Measurements from ENCODE around the gene FBXL7. TPM values are rescaled to one million over a fixed set of nuclear protein-coding genes. Genes with fewer than 3 reads are reported as not detected.

The FBXL7 gene
- total RNA-seq, 2 experiments from 2014 or later = not detected

GRCh38 chr5:15502208-15502607 is 2.2 kb downstream of the FBXL7 start:
- Mint-ChIP-seq H3K4me1 (ENCODE audit: low read depth) (no peaks in the 10 kb centered on the region), H3K27ac (no peak overlapping the region), H3K36me3 (ENCODE audit: low read depth) (no peaks in the 10 kb centered on the region), H3K4me3 (no peak overlapping the region), H3K9me3 (peaks cover 3% of the 10 kb centered on the region), H3K27me3 (peaks cover 45% of the 10 kb centered on the region)
- Histone ChIP-seq H3K9me3 (ENCODE audit: control insufficient read depth in 1 of 2, insufficient read depth in 1 of 2, low read length in 2 of 2) (peaks cover 0 to 13% of the 10 kb centered on the region in 2 experiments), H3K27ac (ENCODE audit: low read depth in 1 of 2, low read length in 2 of 2) (no peak overlapping the region), H3K36me3 (ENCODE audit: insufficient read depth, low read length) (no peaks in the 10 kb centered on the region), H3K4me1 (ENCODE audit: insufficient read depth, low read length) (no peaks in the 10 kb centered on the region), H3K27me3 (ENCODE audit: control insufficient read depth in 1 of 2, insufficient read depth in 2 of 2, low read length in 2 of 2) (peaks cover 18 to 26% of the 10 kb centered on the region in 2 experiments), H3K4me3 (ENCODE audit: low read length) (no peak overlapping the region)
- ChIA-PET POLR2A (no interaction called here), CTCF (no interaction called here)
- TF ChIP-seq, protein P1, sequence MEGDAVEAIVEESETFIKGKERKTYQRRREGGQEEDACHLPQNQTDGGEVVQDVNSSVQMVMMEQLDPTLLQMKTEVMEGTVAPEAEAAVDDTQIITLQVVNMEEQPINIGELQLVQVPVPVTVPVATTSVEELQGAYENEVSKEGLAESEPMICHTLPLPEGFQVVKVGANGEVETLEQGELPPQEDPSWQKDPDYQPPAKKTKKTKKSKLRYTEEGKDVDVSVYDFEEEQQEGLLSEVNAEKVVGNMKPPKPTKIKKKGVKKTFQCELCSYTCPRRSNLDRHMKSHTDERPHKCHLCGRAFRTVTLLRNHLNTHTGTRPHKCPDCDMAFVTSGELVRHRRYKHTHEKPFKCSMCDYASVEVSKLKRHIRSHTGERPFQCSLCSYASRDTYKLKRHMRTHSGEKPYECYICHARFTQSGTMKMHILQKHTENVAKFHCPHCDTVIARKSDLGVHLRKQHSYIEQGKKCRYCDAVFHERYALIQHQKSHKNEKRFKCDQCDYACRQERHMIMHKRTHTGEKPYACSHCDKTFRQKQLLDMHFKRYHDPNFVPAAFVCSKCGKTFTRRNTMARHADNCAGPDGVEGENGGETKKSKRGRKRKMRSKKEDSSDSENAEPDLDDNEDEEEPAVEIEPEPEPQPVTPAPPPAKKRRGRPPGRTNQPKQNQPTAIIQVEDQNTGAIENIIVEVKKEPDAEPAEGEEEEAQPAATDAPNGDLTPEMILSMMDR (IDR thresholded peaks at IDR 0.05) = no peak
- intact Hi-C loops (cut with DNase I, micrococcal nuclease) = no loop called here
- ATAC-seq (ENCODE audit: poor library complexity) (no peak), DNase-seq (no peak)

- no peaks in the 10 kb centered on the region for H3K4me1 Mint-ChIP-seq (ENCODE audit: low read depth)
- ChIA-PET CTCF (no interaction called here), POLR2A (no interaction called here)
- Histone ChIP-seq H3K27ac (ENCODE audit: low read depth in 1 of 2, low read length in 2 of 2) (no peak overlapping the region), H3K9me3 (ENCODE audit: control insufficient read depth in 1 of 2, insufficient read depth in 1 of 2, low read length in 2 of 2) (no peaks in the 10 kb centered on the region), H3K4me3 (ENCODE audit: low read length) (no peak overlapping the region), H3K36me3 (ENCODE audit: insufficient read depth, low read length) (no peaks in the 10 kb centered on the region), H3K27me3 (ENCODE audit: control insufficient read depth in 1 of 2, insufficient read depth in 2 of 2, low read length in 2 of 2) (peaks cover 0 to 5% of the 10 kb centered on the region in 2 experiments), H3K4me1 (ENCODE audit: insufficient read depth, low read length) (no peaks in the 10 kb centered on the region)
- H3K4me3 Mint-ChIP-seq = no peak overlapping the region
- no peak overlapping the region for H3K27ac Mint-ChIP-seq
- peaks cover 5% of the 10 kb centered on the region for H3K9me3 Mint-ChIP-seq
- intact Hi-C loops (cut with DNase I, micrococcal nuclease) = no loop called here
- H3K36me3 Mint-ChIP-seq (ENCODE audit: low read depth) = no peaks in the 10 kb centered on the region
- ATAC-seq (ENCODE audit: poor library complexity) (no peak), DNase-seq (no peak)
- peaks cover 19% of the 10 kb centered on the region for H3K27me3 Mint-ChIP-seq
- TF ChIP-seq, protein P1 (IDR thresholded peaks at IDR 0.05) = no peak
These were observed 6.2 kb downstream of the FBXL7 start for GRCh38 chr5:15506146-15506545.

- H3K9me3 ChIP-seq (ENCODE audit: control insufficient read depth in 1 of 2, insufficient read depth in 1 of 2, low read length in 2 of 2) = no peaks in the 10 kb centered on the region
- Mint-ChIP-seq H3K4me1 (ENCODE audit: low read depth) (no peaks in the 10 kb centered on the region), H3K4me3 (no peak overlapping the region), H3K27ac (no peak overlapping the region), H3K9me3 (peaks cover 5% of the 10 kb centered on the region), H3K36me3 (ENCODE audit: low read depth) (no peaks in the 10 kb centered on the region), H3K27me3 (peaks cover 12% of the 10 kb centered on the region)
- TF ChIP-seq, protein P1 (IDR thresholded peaks at IDR 0.05) = no peak
- ChIA-PET POLR2A (no interaction called here), CTCF (no interaction called here)
- H3K27ac ChIP-seq (ENCODE audit: low read depth in 1 of 2, low read length in 2 of 2) = no peak overlapping the region
- no peak for ATAC-seq (ENCODE audit: poor library complexity)
- H3K36me3 ChIP-seq (ENCODE audit: insufficient read depth, low read length) = no peaks in the 10 kb centered on the region
- H3K27me3 ChIP-seq (ENCODE audit: control insufficient read depth in 1 of 2, insufficient read depth in 2 of 2, low read length in 2 of 2) = no peaks in the 10 kb centered on the region
- DNase-seq = no peak
- H3K4me1 ChIP-seq (ENCODE audit: insufficient read depth, low read length) = no peaks in the 10 kb centered on the region
- no peak overlapping the region for H3K4me3 ChIP-seq (ENCODE audit: low read length)
- intact Hi-C loops (cut with DNase I, micrococcal nuclease) = no loop called here
These were observed 6.9 kb downstream of the FBXL7 start for GRCh38 chr5:15506897-15507296.
